WTC11 (cell line): ENCODE results near the gene SEMA6B. TPM values are rescaled to one million over a fixed set of nuclear protein-coding genes. Genes with fewer than 3 reads are reported as not detected.
A peak's percentile ranks its signal among the peaks of the same experiment; 100 is the strongest.

ENCODE experiments used
- ATAC-seq: fragments of 200-7000 bp; cut with Tn5 transposase; 2 replicates; pipeline ENCODE4 v1.10.0; 2021; ENCODE audit warnings: mild to moderate bottlenecking, moderate library complexity
- CTCF ChIA-PET: fragments of 300-600 bp; sonication (Branson Sonifier 250); formaldehyde crosslinking; loops from one replicate; lab custom pipeline; 2021; ENCODE audit warnings: antibody characterized with exemption; lab: Charles Lee
- POLR2A ChIA-PET: fragments of 350-600 bp; sonication (Branson Sonifier 250); formaldehyde crosslinking; loops from one replicate; lab custom pipeline; 2021; ENCODE audit warnings: antibody characterized with exemption; lab: Charles Lee
- DNase-seq: peaks from one replicate; pipeline ENCODE4 v3.0.0; 2021; ENCODE audit warnings: low spot score
- H3K27ac Mint-ChIP-seq: 2 replicates; pipeline ENCODE4 v1.8.0; 2021; ENCODE audit warnings: mixed read lengths
- H3K27me3 Mint-ChIP-seq: 2 replicates; pipeline ENCODE4 v1.8.0; 2021; ENCODE audit warnings: low read depth, mild to moderate bottlenecking, moderate library complexity, mixed read lengths
- H3K36me3 Mint-ChIP-seq: 2 replicates; pipeline ENCODE4 v1.8.0; 2021; ENCODE audit warnings: mixed read lengths
- H3K4me1 Mint-ChIP-seq: 2 replicates; pipeline ENCODE4 v1.8.0; 2022; ENCODE audit warnings: mixed read lengths
- H3K4me3 Mint-ChIP-seq: 2 replicates; pipeline ENCODE4 v1.8.0; 2021; ENCODE audit warnings: mild to moderate bottlenecking, moderate library complexity, mixed read lengths
- H3K9me3 Mint-ChIP-seq: 2 replicates; pipeline ENCODE4 v1.8.0; 2021; ENCODE audit warnings: mixed read lengths
- ATF6 ChIP-seq: sonication (generic); formaldehyde crosslinking; IDR thresholded peaks from 2 replicates; pipeline ENCODE4 v1.8.1; 2023; ENCODE audit warnings: mild to moderate bottlenecking, missing genetic modification reagents
- E2F1 ChIP-seq: sonication (generic); formaldehyde crosslinking; IDR thresholded peaks from 2 replicates; pipeline ENCODE4 v1.8.0; 2022; ENCODE audit warnings: mild to moderate bottlenecking, missing genetic modification reagents
- E2F5 ChIP-seq: sonication (generic); formaldehyde crosslinking; IDR thresholded peaks from 2 replicates; pipeline ENCODE4 v1.8.1; 2022; ENCODE audit warnings: mild to moderate bottlenecking, moderate library complexity, missing genetic modification reagents
- ETV6 ChIP-seq: sonication (generic); formaldehyde crosslinking; IDR thresholded peaks from 2 replicates; pipeline ENCODE4 v1.8.1; 2022; ENCODE audit warnings: mild to moderate bottlenecking, missing genetic modification reagents
- MYBL2 ChIP-seq: sonication (generic); formaldehyde crosslinking; IDR thresholded peaks from 2 replicates; pipeline ENCODE4 v1.8.1; 2023; ENCODE audit warnings: mild to moderate bottlenecking, moderate library complexity, missing genetic modification reagents
- NFE2L1 ChIP-seq: sonication (generic); formaldehyde crosslinking; IDR thresholded peaks from 2 replicates; pipeline ENCODE4 v1.8.1; 2023; ENCODE audit warnings: missing genetic modification reagents
- PRDM15 ChIP-seq: sonication (generic); formaldehyde crosslinking; IDR thresholded peaks from 2 replicates; pipeline ENCODE4 v1.8.0; 2022; ENCODE audit warnings: missing genetic modification reagents
- TEAD4 ChIP-seq: sonication (generic); formaldehyde crosslinking; IDR thresholded peaks from 2 replicates; pipeline ENCODE4 v1.8.0; 2022; ENCODE audit warnings: mild to moderate bottlenecking, missing genetic modification reagents
- total RNA-seq: library from RNA; stranded (reverse); gene quantifications from 3 replicates; pipeline ENCODE4 v1.2.3, GENCODE V29; 2021

SEMA6B gene
- total RNA-seq, 1 experiment from 2014 or later: 45.1 TPM

GRCh38 chr19:4493929-4494690, 65.4 kb downstream of the SEMA6B start (continued):
- no peak for TF ChIP-seq PRDM15
- no peak for TF ChIP-seq TEAD4 (CRISPR knock-in tag)
- TF ChIP-seq MYBL2 (CRISPR knock-in tag): no peak
- TF ChIP-seq E2F5 (CRISPR knock-in tag): no peak
- no peak for TF ChIP-seq E2F1 (CRISPR knock-in tag)
- no peak for TF ChIP-seq ATF6 (CRISPR knock-in tag)

GRCh38 chr19:4493104-4493928, 66.2 kb downstream of the SEMA6B start:
- Mint-ChIP-seq H3K4me1 (no peaks in the 10 kb centered on the region), H3K9me3 (no peaks in the 10 kb centered on the region), H3K36me3 (peaks cover 20% of the 10 kb centered on the region), H3K27me3 (no peaks in the 10 kb centered on the region), H3K27ac (no peak overlapping the region), H3K4me3 (no peak overlapping the region)
- TF ChIP-seq NFE2L1 (CRISPR knock-in tag) (0 out of 2 replicates have a peak, but pooled peaks have one; percentile 8), ETV6 (CRISPR knock-in tag) (no peak)
- ChIA-PET CTCF (no interaction called here), POLR2A (no interaction called here)
- no peak for DNase-seq
- ATAC-seq: no peak

Other genes with a start within 250 kb of the SEMA6B start
- gene STAP2, start 220.9 kb downstream of the SEMA6B start, total RNA-seq: 18.2 to 21.1 TPM (median 20.2 TPM) in 3 replicates
- gene MPND, start 216.1 kb downstream of the SEMA6B start, total RNA-seq: 28.3 to 37.7 TPM (median 37.4 TPM) in 3 replicates
- gene SH3GL1, start 159.1 kb downstream of the SEMA6B start, total RNA-seq: 89.4 to 109 TPM (median 89.7 TPM) in 3 replicates
- gene CHAF1A, start 157.0 kb downstream of the SEMA6B start, total RNA-seq: 126 to 161 TPM (median 137 TPM) in 3 replicates
- 34.8 to 39.8 TPM (median 38.8 TPM) in 3 replicates for gene UBXN6, start 101.9 kb downstream of the SEMA6B start, total RNA-seq
- 111 to 116 TPM (median 115 TPM) in 3 replicates for gene HDGFL2, start 87.4 kb downstream of the SEMA6B start, total RNA-seq
- 0.35 to 0.62 TPM (median 0.57 TPM) in 3 replicates for gene PLIN4, start 41.2 kb downstream of the SEMA6B start, total RNA-seq
- 3.3 to 4.2 TPM (median 3.9 TPM) in 3 replicates for gene PLIN5, start 24.5 kb downstream of the SEMA6B start, total RNA-seq
- 0.81 to 1.2 TPM (median 0.87 TPM) in 3 replicates for gene LRG1, start 19.6 kb downstream of the SEMA6B start, total RNA-seq
- 8.3 to 8.7 TPM (median 8.6 TPM) in 3 replicates for gene TNFAIP8L1, start 79.8 kb upstream of the SEMA6B start, total RNA-seq
- gene MYDGF, start 110.7 kb upstream of the SEMA6B start, total RNA-seq: 54.2 to 59.1 TPM (median 58.2 TPM) in 3 replicates
- 36.0 to 52.9 TPM (median 38.3 TPM) in 3 replicates for gene DPP9, start 164.2 kb upstream of the SEMA6B start, total RNA-seq
- 15.7 to 16.1 TPM (median 15.8 TPM) in 3 replicates for gene FEM1A, start 232.1 kb upstream of the SEMA6B start, total RNA-seq